ENCODE measurements around the gene MAP1B. TPM values are rescaled to one million over a fixed set of nuclear protein-coding genes. Genes with fewer than 3 reads are reported as not detected.

The MAP1B gene
- total and polyA plus RNA-seq, 2 of the 4 experiments (the other 2 are of a cell fraction): 41.1 to 183 TPM

DNA sequence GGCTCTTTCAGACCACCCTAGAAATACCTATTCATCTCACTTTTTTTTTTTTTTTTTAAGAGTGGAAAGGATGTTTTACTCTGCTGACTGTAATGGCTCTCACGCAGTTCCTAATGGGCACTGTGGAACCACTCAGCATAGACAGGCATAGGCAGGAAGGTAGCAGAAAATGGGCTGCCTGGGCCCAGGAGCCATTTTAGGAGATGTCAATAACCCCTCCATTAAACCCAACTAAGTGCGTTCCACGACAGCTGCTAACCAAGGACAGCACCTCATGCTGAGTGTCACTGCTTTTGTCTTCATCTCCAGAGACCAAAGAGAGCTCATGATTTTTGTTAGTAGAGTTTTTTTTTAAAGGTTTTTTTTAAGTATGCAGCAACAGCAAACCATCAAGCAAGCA, 15.3 kb downstream of the MAP1B start:
- WGBS, 2 experiments (ENCODE audit: extremely low coverage in 2 of 2, insufficient read length in 1 of 2): no CpG with 5 or more reads among the region's 3 CpGs
- H4K8ac ChIP-seq (ENCODE audit: low read depth in 2 of 2, low read length in 2 of 2): no peak overlapping the region
- peaks cover 51 to 76% of the 10 kb centered on the region in 2 experiments for H3K79me1 ChIP-seq (ENCODE audit: low read depth in 1 of 2, low read length in 2 of 2)
- H4K20me1 ChIP-seq (ENCODE audit: insufficient read depth, low read length): peaks cover 50% of the 10 kb centered on the region
- no peak overlapping the region for H3K4me2 ChIP-seq (ENCODE audit: low read depth, low read length)
- no peak overlapping the region for H2AK5ac ChIP-seq (ENCODE audit: low read depth, low read length)
- no peak overlapping the region for H3K4me3 ChIP-seq (ENCODE audit: insufficient read depth, low read depth, low read length)
- H3K4ac ChIP-seq (ENCODE audit: low read depth, low read length): no peak overlapping the region
- H3K9me3 ChIP-seq (ENCODE audit: control insufficient read depth, insufficient read depth, low read length): peaks cover 3% of the 10 kb centered on the region
- no peak overlapping the region for H3K18ac ChIP-seq (ENCODE audit: low read depth, low read length)
- H3K4me1 ChIP-seq (ENCODE audit: control insufficient read depth, insufficient read depth, low read length): peaks cover 24% of the 10 kb centered on the region
- H3K36me3 ChIP-seq (ENCODE audit: control insufficient read depth, insufficient read depth, low read length): peaks cover 18% of the 10 kb centered on the region
- H3K9ac ChIP-seq (ENCODE audit: low read depth, low read length): no peak overlapping the region
- H3K56ac ChIP-seq (ENCODE audit: extremely low read depth, insufficient read depth, low read length): no peak overlapping the region
- DNase-seq (no peak), ATAC-seq (ENCODE audit: low read depth) (no peak)
- dilution Hi-C loops (cut with HindIII; ENCODE audit: low sequenced_read_pairs, unreplicated experiment) (no loop called here), intact Hi-C loops (cut with micrococcal nuclease) (no loop called here), in situ Hi-C loops (cut with MboI; ENCODE audit: low sequenced_read_pairs) (no loop called here)
- peak overlapping the region; percentile 66 for H3K23ac ChIP-seq (ENCODE audit: low read depth, low read length)
- no TSS peak for BruUV-seq (replicated peaks)
- no peak overlapping the region for H2AK9ac ChIP-seq (replicated peaks; ENCODE audit: low read depth, low read length, poor library complexity)
- ChIA-PET CTCF (no interaction called here), POLR2A (ENCODE audit: unreplicated experiment) (no interaction called here)
- no peak overlapping the region for H2BK120ac ChIP-seq (ENCODE audit: low read depth, low read length)
- H2AFZ ChIP-seq (replicated peaks; ENCODE audit: low read length, poor library complexity): no peak overlapping the region
- H2BK15ac ChIP-seq (ENCODE audit: low read depth, low read length): no peak overlapping the region
- no peak overlapping the region for H2BK5ac ChIP-seq (ENCODE audit: low read depth, low read length, poor library complexity, severe bottlenecking)
- TF ChIP-seq MAZ (IDR thresholded peaks at IDR 0.05; ENCODE audit: borderline replicate concordance, low read depth, low read length): no peak
- no peak overlapping the region for H3K27ac ChIP-seq (ENCODE audit: insufficient read depth, low read length)
- H2BK20ac ChIP-seq (ENCODE audit: low read depth, low read length): no peak overlapping the region
- no peak overlapping the region for H4K5ac ChIP-seq (ENCODE audit: low read depth, low read length)
- peaks cover 29% of the 10 kb centered on the region for H3K9me1 ChIP-seq (ENCODE audit: insufficient read depth, low read length)
- H3K14ac ChIP-seq (replicated peaks; ENCODE audit: low read depth, low read length): no peak overlapping the region
- H4K91ac ChIP-seq (ENCODE audit: insufficient read depth, low read depth, low read length): no peak overlapping the region
- H3K27me3 ChIP-seq (ENCODE audit: control insufficient read depth, insufficient read depth, low read length): no peaks in the 10 kb centered on the region
